ENCODE measurements around the gene ZNF606.

The ZNF606 gene

GRCh38 chr19:57974434-57974833 lies 28.2 kb downstream of the ZNF606 start, which contains the start of gene C19orf18:
Gene C19orf18 (minus strand): TSS chr19:57974534. CDS start chr19:57974432, 102 bp downstream.
- TF ChIP-seq CTCF (IDR thresholded peaks at IDR 0.05; ENCODE audit: low read depth, low read length, poor library complexity, severe bottlenecking) (no peak), EZH2phosphoT487 (IDR thresholded peaks at IDR 0.05; ENCODE audit: borderline replicate concordance, low read length) (no peak)
- Histone ChIP-seq H3K9me2 (replicated peaks; ENCODE audit: control insufficient read depth, low read length) (no peaks in the 10 kb centered on the region), H3K27ac (ENCODE audit: low read depth, low read length) (no peak within 1 kb of the TSS), H4K20me1 (ENCODE audit: control insufficient read depth, insufficient read depth, low read depth, low read length) (no peaks in the 10 kb centered on the region), H3K36me3 (ENCODE audit: control insufficient read depth, low read length) (no peaks in the 10 kb centered on the region), H3K27me3 (ENCODE audit: control insufficient read depth, low read length) (no peaks in the 10 kb centered on the region), H3K4me1 (ENCODE audit: control insufficient read depth, low read length) (no peaks in the 10 kb centered on the region), H3K4me2 (ENCODE audit: low read length) (no peak within 1 kb of the TSS), H3K4me3 (ENCODE audit: low read length) (no peak within 1 kb of the TSS), H3K9me3 (ENCODE audit: control insufficient read depth, insufficient read depth, low read length) (peaks cover 44% of the 10 kb centered on the region), H3K79me2 (ENCODE audit: control insufficient read depth, low read length) (no peaks in the 10 kb centered on the region), H3F3A (ENCODE audit: control insufficient read depth, insufficient read depth) (no peaks in the 10 kb centered on the region)

- Histone ChIP-seq H3K9me3 (ENCODE audit: control insufficient read depth, insufficient read depth, low read length) (peaks cover 16% of the 10 kb centered on the region; the same call in 1 of the 2 replicates), H3K27me3 (ENCODE audit: control insufficient read depth, low read length) (no peaks in the 10 kb centered on the region), H3K27ac (ENCODE audit: low read depth, low read length) (no peak overlapping the region), H3K9me2 (replicated peaks; ENCODE audit: control insufficient read depth, low read length) (no peaks in the 10 kb centered on the region), H3K79me2 (ENCODE audit: control insufficient read depth, low read length) (no peaks in the 10 kb centered on the region), H3F3A (ENCODE audit: control insufficient read depth, insufficient read depth) (no peaks in the 10 kb centered on the region), H3K36me3 (ENCODE audit: control insufficient read depth, low read length) (no peaks in the 10 kb centered on the region), H3K4me2 (ENCODE audit: low read length) (no peak overlapping the region), H3K4me3 (ENCODE audit: low read length) (no peak overlapping the region), H3K4me1 (ENCODE audit: control insufficient read depth, low read length) (no peaks in the 10 kb centered on the region), H4K20me1 (ENCODE audit: control insufficient read depth, insufficient read depth, low read depth, low read length) (no peaks in the 10 kb centered on the region)
- no peak for TF ChIP-seq EZH2phosphoT487 (IDR thresholded peaks at IDR 0.05; ENCODE audit: borderline replicate concordance, low read length)
- no peak for TF ChIP-seq CTCF (IDR thresholded peaks at IDR 0.05; ENCODE audit: low read depth, low read length, poor library complexity, severe bottlenecking)
Measured at GRCh38 chr19:57964761-57965160, 37.9 kb downstream of the ZNF606 start.

GRCh38 chr19:57961785-57962184 lies 40.8 kb downstream of the ZNF606 start:
- Histone ChIP-seq H3K9me2 (replicated peaks; ENCODE audit: control insufficient read depth, low read length) (no peaks in the 10 kb centered on the region), H3K27ac (ENCODE audit: low read depth, low read length) (no peak overlapping the region), H3F3A (ENCODE audit: control insufficient read depth, insufficient read depth) (no peaks in the 10 kb centered on the region), H3K4me2 (ENCODE audit: low read length) (no peak overlapping the region), H3K4me3 (ENCODE audit: low read length) (no peak overlapping the region), H3K4me1 (ENCODE audit: control insufficient read depth, low read length) (no peaks in the 10 kb centered on the region), H4K20me1 (ENCODE audit: control insufficient read depth, insufficient read depth, low read depth, low read length) (no peaks in the 10 kb centered on the region), H3K79me2 (ENCODE audit: control insufficient read depth, low read length) (no peaks in the 10 kb centered on the region), H3K36me3 (ENCODE audit: control insufficient read depth, low read length) (no peaks in the 10 kb centered on the region), H3K9me3 (ENCODE audit: control insufficient read depth, insufficient read depth, low read length) (peaks cover 14% of the 10 kb centered on the region; the same call in 1 of the 2 replicates), H3K27me3 (ENCODE audit: control insufficient read depth, low read length) (no peaks in the 10 kb centered on the region)
- no peak for TF ChIP-seq EZH2phosphoT487 (IDR thresholded peaks at IDR 0.05; ENCODE audit: borderline replicate concordance, low read length)
- TF ChIP-seq CTCF (IDR thresholded peaks at IDR 0.05; ENCODE audit: low read depth, low read length, poor library complexity, severe bottlenecking) = no peak
